Measurements from ENCODE around the gene FAM50A. TPM values are rescaled to one million over a fixed set of nuclear protein-coding genes. Genes with fewer than 3 reads are reported as not detected.

Gene FAM50A
- total RNA-seq, 2 donors from 2014 or later, result 52.8 to 63.4 TPM

DNA sequence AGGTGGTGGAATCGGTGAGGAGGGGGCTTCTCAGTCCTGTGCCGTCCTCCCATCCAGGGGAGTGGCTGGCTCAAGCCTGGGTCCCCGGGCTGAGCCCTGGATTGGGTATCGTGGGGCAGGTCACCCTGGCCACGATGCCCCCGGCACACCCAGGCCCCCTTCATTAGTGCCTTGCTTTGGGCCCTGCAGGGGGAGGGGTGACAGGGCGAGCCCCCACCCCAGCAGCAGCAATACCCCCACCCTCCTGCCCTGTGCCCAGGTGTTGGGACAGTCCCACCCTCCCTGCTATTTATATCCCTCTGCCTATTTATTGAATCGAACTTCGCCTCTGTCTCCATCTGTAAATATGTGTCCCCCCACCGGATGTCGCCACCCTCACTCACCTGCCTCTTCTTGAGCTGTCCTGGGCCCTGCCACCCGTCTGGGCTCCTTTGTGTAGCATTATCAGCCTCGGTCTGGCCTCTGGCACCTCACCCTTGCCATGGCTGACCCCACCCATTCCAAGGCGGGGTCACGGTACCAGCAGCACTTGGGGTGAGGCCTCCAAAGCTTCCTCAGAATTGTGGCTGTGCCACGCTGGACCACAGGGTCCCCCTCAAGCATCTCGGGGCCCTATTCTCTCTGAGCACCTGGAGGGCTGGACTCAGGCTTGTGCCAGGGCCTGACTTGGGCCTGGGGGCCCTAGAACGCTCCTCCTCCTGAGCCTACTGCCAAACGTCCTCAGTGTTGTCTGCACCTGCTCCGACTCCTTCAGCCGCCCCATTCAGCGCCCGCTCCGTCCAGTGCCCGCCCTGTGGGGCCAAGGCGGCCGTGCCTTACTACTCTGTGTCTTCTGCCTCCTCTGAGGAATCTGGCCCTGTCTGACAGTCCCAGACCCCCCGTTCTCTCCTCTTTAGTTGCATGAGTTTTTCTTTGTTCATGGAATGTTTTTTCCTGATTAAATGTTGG is 29.0 kb downstream of the FAM50A start:
- H3K27ac ChIP-seq, result no peak overlapping the region
- TF ChIP-seq, protein P1, sequence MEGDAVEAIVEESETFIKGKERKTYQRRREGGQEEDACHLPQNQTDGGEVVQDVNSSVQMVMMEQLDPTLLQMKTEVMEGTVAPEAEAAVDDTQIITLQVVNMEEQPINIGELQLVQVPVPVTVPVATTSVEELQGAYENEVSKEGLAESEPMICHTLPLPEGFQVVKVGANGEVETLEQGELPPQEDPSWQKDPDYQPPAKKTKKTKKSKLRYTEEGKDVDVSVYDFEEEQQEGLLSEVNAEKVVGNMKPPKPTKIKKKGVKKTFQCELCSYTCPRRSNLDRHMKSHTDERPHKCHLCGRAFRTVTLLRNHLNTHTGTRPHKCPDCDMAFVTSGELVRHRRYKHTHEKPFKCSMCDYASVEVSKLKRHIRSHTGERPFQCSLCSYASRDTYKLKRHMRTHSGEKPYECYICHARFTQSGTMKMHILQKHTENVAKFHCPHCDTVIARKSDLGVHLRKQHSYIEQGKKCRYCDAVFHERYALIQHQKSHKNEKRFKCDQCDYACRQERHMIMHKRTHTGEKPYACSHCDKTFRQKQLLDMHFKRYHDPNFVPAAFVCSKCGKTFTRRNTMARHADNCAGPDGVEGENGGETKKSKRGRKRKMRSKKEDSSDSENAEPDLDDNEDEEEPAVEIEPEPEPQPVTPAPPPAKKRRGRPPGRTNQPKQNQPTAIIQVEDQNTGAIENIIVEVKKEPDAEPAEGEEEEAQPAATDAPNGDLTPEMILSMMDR (IDR thresholded peaks at IDR 0.05), result no peak
- H3K4me1 ChIP-seq (ENCODE audit: control insufficient read depth in 1 of 2, low read depth in 2 of 2), result no peaks in the 10 kb centered on the region
- no peak overlapping the region for H3K4me3 ChIP-seq
- DNase-seq (ENCODE audit: low spot score) (no peak), ATAC-seq (ENCODE audit: insufficient number of reproducible peaks, low FRiP score, low read depth) (no peak)
- no peaks in the 10 kb centered on the region for H3K27me3 ChIP-seq (replicated peaks; ENCODE audit: insufficient read depth)
- H3K36me3 ChIP-seq, result peaks cover 3% of the 10 kb centered on the region
- H3K9me3 ChIP-seq, result no peaks in the 10 kb centered on the region

DNA sequence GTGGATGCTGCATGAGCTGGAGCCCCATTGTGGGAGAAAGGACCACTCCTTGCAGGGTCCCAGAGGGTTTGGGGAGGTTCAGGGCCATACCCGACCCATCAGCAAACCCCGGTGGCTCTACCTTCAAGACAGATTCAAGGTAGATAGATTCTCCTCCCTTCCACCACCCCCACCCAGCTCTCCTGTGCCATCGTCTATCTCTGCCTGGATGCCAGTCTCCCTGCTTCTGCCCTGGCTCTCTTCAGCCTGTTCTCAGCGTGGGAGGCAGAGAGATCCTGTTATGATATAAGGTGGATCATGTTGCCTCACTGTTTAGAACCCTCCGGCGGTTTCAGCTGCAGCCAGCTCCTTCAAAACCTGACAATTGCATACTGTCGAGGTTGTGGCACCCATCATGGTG is 29.7 kb downstream of the FAM50A start:
- no peaks in the 10 kb centered on the region for H3K27me3 ChIP-seq (replicated peaks; ENCODE audit: insufficient read depth)
- H3K27ac ChIP-seq, result no peak overlapping the region
- peaks cover 3% of the 10 kb centered on the region for H3K36me3 ChIP-seq
- ATAC-seq (ENCODE audit: insufficient number of reproducible peaks, low FRiP score, low read depth) (no peak), DNase-seq (ENCODE audit: low spot score) (no peak)
- no peaks in the 10 kb centered on the region for H3K4me1 ChIP-seq (ENCODE audit: control insufficient read depth in 1 of 2, low read depth in 2 of 2)
- no peaks in the 10 kb centered on the region for H3K9me3 ChIP-seq
- TF ChIP-seq, protein P1 (IDR thresholded peaks at IDR 0.05), result no peak
- no peak overlapping the region for H3K4me3 ChIP-seq

DNA sequence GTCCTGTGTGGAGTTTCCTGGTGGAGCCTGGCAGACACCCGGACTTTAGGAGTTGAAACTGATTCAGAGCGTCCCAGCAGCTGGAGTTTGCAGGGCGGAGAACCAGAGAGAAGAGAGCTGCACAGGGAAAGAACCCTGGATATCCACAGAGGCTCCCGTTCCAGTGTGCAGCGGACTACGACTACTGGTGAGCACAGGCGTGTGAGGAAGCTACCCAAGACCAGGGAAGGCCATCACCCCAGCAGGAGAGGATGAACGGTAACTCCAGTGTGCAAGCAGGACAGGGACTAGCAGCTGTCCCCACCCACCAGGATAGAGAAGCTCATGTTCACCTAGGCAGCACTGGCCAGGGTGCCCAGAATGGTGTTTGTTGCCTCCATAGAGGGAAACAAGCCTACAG is 32.9 kb downstream of the FAM50A start:
- no peaks in the 10 kb centered on the region for H3K36me3 ChIP-seq
- no peaks in the 10 kb centered on the region for H3K4me1 ChIP-seq (ENCODE audit: control insufficient read depth in 1 of 2, low read depth in 2 of 2)
- TF ChIP-seq, protein P1 (IDR thresholded peaks at IDR 0.05), result no peak
- DNase-seq (ENCODE audit: low spot score) (no peak), ATAC-seq (ENCODE audit: insufficient number of reproducible peaks, low FRiP score, low read depth) (no peak)
- no peaks in the 10 kb centered on the region for H3K9me3 ChIP-seq
- H3K4me3 ChIP-seq, result no peak overlapping the region
- no peaks in the 10 kb centered on the region for H3K27me3 ChIP-seq (replicated peaks; ENCODE audit: insufficient read depth)
- H3K27ac ChIP-seq, result no peak overlapping the region

- Histone ChIP-seq H3K36me3 (no peaks in the 10 kb centered on the region), H3K4me1 (ENCODE audit: control insufficient read depth in 1 of 2, low read depth in 2 of 2) (no peaks in the 10 kb centered on the region), H3K4me3 (peak overlapping the region; percentile 70), H3K9me3 (no peaks in the 10 kb centered on the region), H3K27ac (peak overlapping the region in 1 of 2 donors; percentile 68), H3K27me3 (replicated peaks; ENCODE audit: insufficient read depth) (no peaks in the 10 kb centered on the region)
- TF ChIP-seq, protein P1 (IDR thresholded peaks at IDR 0.05), result no peak
- DNase-seq (ENCODE audit: low spot score) (no peak), ATAC-seq (ENCODE audit: insufficient number of reproducible peaks, low FRiP score, low read depth) (no peak)
These were observed 34.0 kb downstream of the FAM50A start for GRCh38 chrX:154477891-154478477.

Data from thoracic aorta (tissue), 2 donors.